HG02763 (cell line): ENCODE measurements around the gene TTC22.

Source experiments
- ATAC-seq: cut with Tn5 transposase; IDR thresholded peaks from one replicate; pipeline ENCODE4 v1.9.1; 2021; ENCODE audit warnings: mild to moderate bottlenecking, moderate library complexity; ENCODE audit not compliant: unreplicated experiment

Gene TTC22

GRCh38 chr1:54757833-54758232, 43.3 kb downstream of the TTC22 start:
- no peak for ATAC-seq

GRCh38 chr1:54754486-54755285, 46.4 kb downstream of the TTC22 start:
- ATAC-seq = no peak

- ATAC-seq = no peak
These were observed 47.1 kb downstream of the TTC22 start for GRCh38 chr1:54754045-54754444.

GRCh38 chr1:54751426-54751825, 49.7 kb downstream of the TTC22 start:
- ATAC-seq = no peak

GRCh38 chr1:54750596-54750995, 50.5 kb downstream of the TTC22 start:
- no peak for ATAC-seq

GRCh38 chr1:54748094-54748835, 52.9 kb downstream of the TTC22 start:
- no peak for ATAC-seq

GRCh38 chr1:54745864-54746263, 55.3 kb downstream of the TTC22 start:
- no peak for ATAC-seq

GRCh38 chr1:54745274-54745673, 55.8 kb downstream of the TTC22 start:
- no peak for ATAC-seq

GRCh38 chr1:54744696-54745095, 56.4 kb downstream of the TTC22 start:
- no peak for ATAC-seq

- ATAC-seq = no peak
These were observed 57.5 kb downstream of the TTC22 start for GRCh38 chr1:54743416-54744226.

GRCh38 chr1:54742282-54742681, 58.8 kb downstream of the TTC22 start:
- no peak for ATAC-seq

- ATAC-seq = no peak
These were observed 59.6 kb downstream of the TTC22 start for GRCh38 chr1:54741531-54741930.

- ATAC-seq = no peak
These were observed 62.9 kb downstream of the TTC22 start for GRCh38 chr1:54738244-54738643.

GRCh38 chr1:54736685-54737084, 64.4 kb downstream of the TTC22 start:
- no peak for ATAC-seq
